ENCODE results near the gene TNNI3K.

The TNNI3K gene

GRCh38 chr1:74474585-74474984 lies 239.4 kb downstream of the TNNI3K start:
- Mint-ChIP-seq H3K4me1 (no peaks in the 10 kb centered on the region), H3K27me3 (no peaks in the 10 kb centered on the region)

GRCh38 chr1:74478979-74479378 lies 243.8 kb downstream of the TNNI3K start:
- H3K9me3 Mint-ChIP-seq, result no peaks in the 10 kb centered on the region

More at GRCh38 chr1:74474585-74474984, 239.4 kb downstream of the TNNI3K start:
- H3K27ac Mint-ChIP-seq, result no peak overlapping the region
- no peaks in the 10 kb centered on the region for H3K9me3 Mint-ChIP-seq
- no peak overlapping the region for H3K4me3 Mint-ChIP-seq
- no peaks in the 10 kb centered on the region for H3K36me3 Mint-ChIP-seq

GRCh38 chr1:74480068-74480467 lies 244.9 kb downstream of the TNNI3K start:
- no peak overlapping the region for H3K4me3 Mint-ChIP-seq
- H3K9me3 Mint-ChIP-seq, result no peaks in the 10 kb centered on the region
- no peaks in the 10 kb centered on the region for H3K36me3 Mint-ChIP-seq
- H3K27ac Mint-ChIP-seq, result no peak overlapping the region
- no peaks in the 10 kb centered on the region for H3K4me1 Mint-ChIP-seq
- no peaks in the 10 kb centered on the region for H3K27me3 Mint-ChIP-seq

More at GRCh38 chr1:74478979-74479378, 243.8 kb downstream of the TNNI3K start:
- Mint-ChIP-seq H3K36me3 (no peaks in the 10 kb centered on the region), H3K4me3 (no peak overlapping the region), H3K27ac (no peak overlapping the region), H3K4me1 (no peaks in the 10 kb centered on the region), H3K27me3 (no peaks in the 10 kb centered on the region)

GRCh38 chr1:74481607-74482006 lies 246.4 kb downstream of the TNNI3K start:
- H3K4me3 Mint-ChIP-seq, result no peak overlapping the region
- no peaks in the 10 kb centered on the region for H3K36me3 Mint-ChIP-seq
- no peaks in the 10 kb centered on the region for H3K4me1 Mint-ChIP-seq

GRCh38 chr1:74485622-74486021 lies 250.4 kb downstream of the TNNI3K start:
- Mint-ChIP-seq H3K9me3 (peaks cover 5% of the 10 kb centered on the region), H3K4me3 (no peak overlapping the region), H3K36me3 (no peaks in the 10 kb centered on the region), H3K27me3 (peaks cover 2% of the 10 kb centered on the region), H3K27ac (no peak overlapping the region), H3K4me1 (no peaks in the 10 kb centered on the region)

More at GRCh38 chr1:74481607-74482006, 246.4 kb downstream of the TNNI3K start:
- Mint-ChIP-seq H3K27me3 (no peaks in the 10 kb centered on the region), H3K9me3 (no peaks in the 10 kb centered on the region), H3K27ac (no peak overlapping the region)

DNA sequence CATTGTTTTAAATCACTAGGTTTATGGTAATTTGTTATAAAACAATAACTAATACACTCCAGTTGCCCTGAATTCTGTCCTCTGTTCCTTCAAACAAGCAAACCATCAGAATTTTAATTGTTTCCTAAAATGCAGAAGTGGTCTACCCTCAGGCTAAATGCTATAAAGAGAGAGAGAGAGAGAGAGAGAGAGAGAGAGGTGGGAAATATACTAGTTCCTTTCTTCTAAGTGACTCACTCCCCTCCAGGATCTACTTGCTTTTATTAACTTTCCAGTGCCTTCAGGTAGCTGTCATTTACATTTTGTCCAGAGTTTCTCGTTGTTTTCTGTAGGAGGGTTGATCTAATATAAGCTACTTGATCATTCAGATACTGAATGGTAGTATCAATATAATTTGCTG lies 250.8 kb downstream of the TNNI3K start:
- H3K27ac Mint-ChIP-seq, result no peak overlapping the region
- H3K4me3 Mint-ChIP-seq, result no peak overlapping the region
- H3K4me1 Mint-ChIP-seq, result no peaks in the 10 kb centered on the region
- peaks cover 5% of the 10 kb centered on the region for H3K9me3 Mint-ChIP-seq
- no peaks in the 10 kb centered on the region for H3K36me3 Mint-ChIP-seq
- peaks cover 2% of the 10 kb centered on the region for H3K27me3 Mint-ChIP-seq

DNA sequence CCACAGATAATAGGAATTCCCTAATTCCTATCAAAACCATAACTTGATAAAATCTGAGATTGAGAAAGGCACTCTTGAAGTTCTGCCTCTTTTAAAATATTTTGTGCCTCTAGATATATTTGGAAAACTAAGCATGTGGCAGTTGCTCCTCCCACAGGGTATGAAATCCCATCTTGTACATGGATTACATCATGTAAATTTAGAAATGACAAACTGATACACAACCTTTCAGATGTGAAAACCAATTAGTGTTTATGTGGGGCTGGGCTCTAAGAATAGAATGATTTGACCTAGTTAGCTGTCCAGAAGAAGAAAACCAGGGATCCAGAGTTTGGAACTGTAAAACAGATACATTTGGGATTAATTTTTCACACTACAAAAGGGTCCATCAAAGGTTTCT lies 261.5 kb downstream of the TNNI3K start:
- H3K27ac Mint-ChIP-seq, result no peak overlapping the region
- H3K4me3 Mint-ChIP-seq, result no peak overlapping the region
- no peaks in the 10 kb centered on the region for H3K4me1 Mint-ChIP-seq
- H3K9me3 Mint-ChIP-seq, result no peaks in the 10 kb centered on the region
- H3K27me3 Mint-ChIP-seq, result no peaks in the 10 kb centered on the region
- H3K36me3 Mint-ChIP-seq, result no peaks in the 10 kb centered on the region

GRCh38 chr1:74498901-74499300 lies 263.7 kb downstream of the TNNI3K start:
- H3K4me3 Mint-ChIP-seq, result no peak overlapping the region
- H3K27ac Mint-ChIP-seq, result no peak overlapping the region
- no peaks in the 10 kb centered on the region for H3K4me1 Mint-ChIP-seq
- no peaks in the 10 kb centered on the region for H3K27me3 Mint-ChIP-seq
- H3K9me3 Mint-ChIP-seq, result no peaks in the 10 kb centered on the region
- H3K36me3 Mint-ChIP-seq, result no peaks in the 10 kb centered on the region

GRCh38 chr1:74502432-74502831 lies 267.2 kb downstream of the TNNI3K start:
- Mint-ChIP-seq H3K4me1 (no peaks in the 10 kb centered on the region), H3K36me3 (no peaks in the 10 kb centered on the region), H3K27ac (no peak overlapping the region), H3K27me3 (no peaks in the 10 kb centered on the region), H3K4me3 (no peak overlapping the region), H3K9me3 (no peaks in the 10 kb centered on the region)

GRCh38 chr1:74502858-74503257 lies 267.7 kb downstream of the TNNI3K start:
- Mint-ChIP-seq H3K9me3 (no peaks in the 10 kb centered on the region), H3K36me3 (no peaks in the 10 kb centered on the region), H3K4me1 (no peaks in the 10 kb centered on the region), H3K27ac (no peak overlapping the region), H3K4me3 (no peak overlapping the region), H3K27me3 (no peaks in the 10 kb centered on the region)

DNA sequence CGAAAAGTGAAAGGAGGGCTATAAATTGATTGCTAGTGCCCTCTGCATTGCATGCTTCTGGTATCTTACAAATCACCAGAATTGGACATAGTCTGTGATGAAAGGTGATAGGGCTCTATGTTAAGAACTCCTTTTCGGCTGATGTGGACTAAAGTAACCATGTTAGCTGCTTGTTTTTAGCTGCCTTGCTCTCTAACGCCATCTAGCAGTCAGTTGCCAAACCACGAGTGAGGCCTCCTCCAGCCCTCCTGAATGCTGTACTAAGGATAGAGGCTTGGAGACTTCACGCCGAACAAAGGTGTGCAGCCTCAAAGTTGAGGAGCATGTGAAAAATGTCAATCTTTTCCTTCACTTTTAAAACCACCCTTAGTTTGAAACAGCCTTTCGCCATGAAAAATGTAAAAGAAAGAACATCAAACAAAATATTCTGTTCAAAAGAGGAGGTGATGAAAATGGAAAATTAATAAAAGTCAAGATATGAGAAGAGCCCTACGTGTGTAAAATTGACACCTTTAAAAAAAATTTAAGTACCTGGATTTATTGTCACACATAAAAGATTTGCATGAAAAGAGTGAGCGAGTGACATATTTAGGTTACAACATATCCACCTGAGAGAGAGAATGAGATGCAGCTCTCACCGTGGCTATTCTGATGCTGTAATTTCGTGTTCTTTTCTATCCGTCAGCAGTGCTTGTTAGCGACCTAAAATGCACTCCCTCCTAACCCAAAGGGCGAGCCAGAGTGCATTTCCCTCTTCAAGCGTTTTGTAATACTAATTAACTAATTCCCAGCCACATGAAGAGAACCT lies 269.1 kb downstream of the TNNI3K start:
- Mint-ChIP-seq H3K27ac (no peak overlapping the region), H3K9me3 (no peaks in the 10 kb centered on the region), H3K4me1 (no peaks in the 10 kb centered on the region), H3K27me3 (no peaks in the 10 kb centered on the region), H3K36me3 (no peaks in the 10 kb centered on the region), H3K4me3 (no peak overlapping the region)

DNA sequence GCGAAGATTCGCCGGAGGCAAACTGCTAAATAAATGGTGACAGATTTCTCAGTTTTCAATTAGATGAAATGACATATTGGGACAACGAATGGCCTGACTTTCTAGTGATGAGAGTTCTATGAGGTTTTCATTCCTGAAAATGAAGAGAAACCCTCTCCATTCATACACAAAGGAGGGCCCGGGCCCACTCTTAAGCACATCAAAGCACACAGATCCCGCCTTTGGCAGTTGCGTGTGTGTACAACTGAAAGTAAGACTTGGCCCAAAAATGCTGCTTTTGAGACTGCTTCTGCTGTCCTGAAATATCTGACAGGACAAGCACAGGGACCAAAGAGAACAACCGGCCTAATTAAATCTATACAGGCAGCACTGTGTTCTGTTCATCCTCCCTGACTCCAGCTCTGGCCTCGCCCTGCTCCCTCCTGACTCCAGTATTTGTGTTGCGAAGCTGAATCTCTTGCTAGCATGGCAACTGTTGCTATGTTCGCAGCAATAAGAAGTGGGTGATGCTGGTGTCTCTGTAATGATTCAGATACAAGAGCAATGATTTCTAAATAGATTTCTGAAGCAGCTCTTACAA lies 269.8 kb downstream of the TNNI3K start:
- Mint-ChIP-seq H3K27ac (no peak overlapping the region), H3K36me3 (no peaks in the 10 kb centered on the region), H3K4me1 (no peaks in the 10 kb centered on the region), H3K4me3 (no peak overlapping the region), H3K27me3 (no peaks in the 10 kb centered on the region), H3K9me3 (no peaks in the 10 kb centered on the region)

GRCh38 chr1:74505928-74506710 lies 270.9 kb downstream of the TNNI3K start:
- no peak overlapping the region for H3K4me3 Mint-ChIP-seq
- H3K4me1 Mint-ChIP-seq, result no peaks in the 10 kb centered on the region
- H3K9me3 Mint-ChIP-seq, result no peaks in the 10 kb centered on the region
- no peaks in the 10 kb centered on the region for H3K36me3 Mint-ChIP-seq
- H3K27me3 Mint-ChIP-seq, result no peaks in the 10 kb centered on the region
- H3K27ac Mint-ChIP-seq, result no peak overlapping the region

GRCh38 chr1:74508449-74508848 lies 273.3 kb downstream of the TNNI3K start:
- Mint-ChIP-seq H3K27me3 (peaks cover 3% of the 10 kb centered on the region), H3K4me3 (no peak overlapping the region), H3K36me3 (no peaks in the 10 kb centered on the region), H3K4me1 (no peaks in the 10 kb centered on the region), H3K27ac (no peak overlapping the region), H3K9me3 (no peaks in the 10 kb centered on the region)

GRCh38 chr1:74512170-74512915 lies 277.2 kb downstream of the TNNI3K start, which contains the start of gene LRRC53:
TSS of gene LRRC53 (minus strand) at chr1:74512611. CDS start at chr1:74483349, 29,262 bp downstream.
- no peaks in the 10 kb centered on the region for H3K4me1 Mint-ChIP-seq

More at GRCh38 chr1:74512170-74512915, 277.2 kb downstream of the TNNI3K start, which contains the start of gene LRRC53:
- no peak within 1 kb of the TSS for H3K4me3 Mint-ChIP-seq
- no peaks in the 10 kb centered on the region for H3K36me3 Mint-ChIP-seq
- H3K27ac Mint-ChIP-seq, result no peak within 1 kb of the TSS
- H3K27me3 Mint-ChIP-seq, result peaks cover 3% of the 10 kb centered on the region
- no peaks in the 10 kb centered on the region for H3K9me3 Mint-ChIP-seq
